Endothelial cell of coronary artery (primary cell): ENCODE data around the gene CLEC7A. TPM values are rescaled to one million over a fixed set of nuclear protein-coding genes. Genes with fewer than 3 reads are reported as not detected.

Experiments used
- total RNA-seq: library from RNA; depleted of rRNA; stranded (reverse); fragments of >200 nt; gene quantifications from 2 replicates; pipeline ENCODE4 v1.2.3, GENCODE V29; 2014

The CLEC7A gene
- 0.09 and 0.18 TPM in 2 replicates for total RNA-seq

DNA sequence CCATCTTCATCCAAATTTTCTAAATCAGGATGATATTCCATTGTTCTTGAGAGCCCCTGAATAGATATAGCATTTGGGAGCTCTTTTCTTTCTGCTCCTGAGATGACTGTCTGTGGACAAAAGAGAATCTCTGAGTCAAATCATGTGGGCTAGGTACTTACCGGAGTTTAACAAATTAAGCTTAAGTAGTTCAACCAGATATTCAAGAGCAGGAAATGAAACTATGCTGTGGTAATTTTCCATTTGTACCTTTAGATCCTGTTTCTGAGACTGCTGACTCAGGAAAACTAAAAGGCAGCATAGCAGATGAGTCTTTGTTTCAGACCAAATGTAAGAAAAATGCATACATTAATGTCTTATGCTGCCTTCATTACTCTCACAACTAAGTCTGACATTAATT, at the start of gene CLEC7A:
Gene CLEC7A, minus strand, starts transcription at position 158 of the 400 bp plus-strand sequence. Its CDS starts 117 bp downstream, at position 41.

DNA sequence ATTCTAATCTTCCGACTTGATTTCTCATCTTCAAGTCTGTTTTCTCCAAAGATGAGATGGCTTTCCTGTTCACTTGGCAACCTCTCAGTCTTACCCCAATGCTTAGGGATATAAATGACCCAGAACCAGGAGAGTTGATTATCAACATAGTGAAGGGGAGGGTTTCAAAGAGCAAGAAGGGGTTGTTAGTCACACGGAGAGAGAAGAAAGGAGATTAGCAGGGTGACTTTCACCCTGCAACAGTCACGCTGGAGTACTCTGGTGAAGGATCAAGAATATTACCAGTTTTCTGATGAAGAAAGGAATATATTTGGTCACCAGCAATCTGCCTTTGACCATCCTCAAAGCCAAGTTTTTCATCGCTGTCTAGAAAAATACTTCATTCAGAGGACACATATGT, 48.8 kb upstream of the CLEC7A start, which contains the start of gene TMEM52B:
Gene TMEM52B, plus strand, starts transcription at position 212 of the 400 bp plus-strand sequence. CDS start 543 bp downstream, outside the sequence.

DNA sequence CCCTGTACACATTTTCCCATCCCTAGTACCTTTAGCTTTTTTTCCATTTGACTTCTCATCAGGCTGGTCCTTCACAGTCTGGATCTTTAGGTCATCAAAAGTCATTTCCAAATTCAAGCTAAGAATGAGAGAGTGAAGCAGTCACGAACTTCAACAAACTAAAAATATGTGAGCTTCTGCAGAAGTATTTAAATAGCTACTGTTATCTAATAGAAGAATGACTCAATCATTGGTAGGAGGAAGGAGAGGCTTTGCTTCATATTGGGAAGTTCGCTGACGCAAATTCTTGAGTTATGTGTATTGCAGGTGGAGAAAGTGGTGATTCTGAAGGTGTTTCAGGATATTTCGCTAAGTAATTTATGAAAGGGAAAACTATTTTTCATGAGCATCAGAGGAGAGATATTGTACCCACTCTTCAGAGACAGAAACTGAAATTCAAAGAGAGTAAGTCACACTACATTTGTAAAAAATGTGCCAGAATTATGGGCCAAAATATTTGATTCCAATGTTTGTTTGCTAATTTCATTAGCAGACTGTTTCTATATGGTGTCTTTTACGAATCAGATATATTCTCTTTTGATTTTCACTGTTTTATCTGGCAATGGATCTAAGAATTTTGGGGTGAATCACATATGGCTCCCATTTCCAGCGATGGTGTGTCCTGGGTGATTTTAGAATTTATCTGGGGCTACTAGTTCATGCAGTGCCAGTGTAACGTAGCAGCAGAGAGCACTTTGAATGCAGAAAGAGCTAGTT, 42.2 kb upstream of the CLEC7A start, which contains the start of gene OLR1:
Gene OLR1, minus strand, starts transcription at position 160 of the 756 bp plus-strand sequence. Its CDS starts 55 bp downstream, at position 105.

DNA sequence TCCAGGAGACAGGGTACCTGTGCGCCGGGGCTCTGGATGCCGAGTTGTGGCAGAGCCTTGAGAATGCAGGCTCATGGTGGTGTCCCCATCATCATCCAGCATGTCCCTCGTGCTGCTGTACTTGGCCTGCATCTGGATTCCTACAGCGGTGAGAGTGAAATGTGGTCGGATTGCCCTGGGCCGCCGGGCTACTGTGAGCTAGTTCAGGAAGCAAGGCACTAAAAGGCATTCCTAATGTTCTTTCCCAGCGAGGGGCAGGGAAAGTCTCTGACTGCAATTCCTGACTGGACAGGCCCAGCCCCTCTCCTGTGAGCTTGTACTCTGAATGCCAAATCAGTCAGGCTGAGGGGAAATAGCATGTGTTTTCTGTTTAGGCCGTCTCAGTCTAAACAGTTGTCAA, 31.2 kb downstream of the CLEC7A start, which contains the start of gene CLEC1A:
Gene CLEC1A, minus strand, starts transcription at position 195 of the 400 bp plus-strand sequence. Its CDS starts 63 bp downstream, at position 132.

Other genes starting within 250 kb of the CLEC7A start
- gene KLRF2, start 248.7 kb downstream of the CLEC7A start, total RNA-seq = not detected in 2 replicates
- gene CLEC2A, start 197.8 kb downstream of the CLEC7A start, total RNA-seq = not detected in 2 replicates
- not detected in 2 replicates for gene CLEC12A, start 158.8 kb downstream of the CLEC7A start, total RNA-seq
- gene CLEC1B, start 131.1 kb downstream of the CLEC7A start, total RNA-seq = not detected in 2 replicates
- 0.09 and 0.45 TPM in 2 replicates for gene CLEC12B, start 119.6 kb downstream of the CLEC7A start, total RNA-seq
- not detected in 2 replicates for gene CLEC9A, start 99.5 kb downstream of the CLEC7A start, total RNA-seq
- gene CLEC1A, start 31.2 kb downstream of the CLEC7A start, total RNA-seq = 2.4 and 15.2 TPM in 2 replicates
- gene OLR1, start 41.9 kb upstream of the CLEC7A start, total RNA-seq = not detected in 2 replicates
- not detected in 2 replicates for gene TMEM52B, start 48.8 kb upstream of the CLEC7A start, total RNA-seq
- gene GABARAPL1, start 82.7 kb upstream of the CLEC7A start, total RNA-seq = 38.8 and 52.2 TPM in 2 replicates
- 0.09 TPM in 2 replicates for gene KLRD1, start 177.7 kb upstream of the CLEC7A start, total RNA-seq